T-helper 17 cell (primary cell): ENCODE results near the gene ASB12. TPM values are rescaled to one million over a fixed set of nuclear protein-coding genes. Genes with fewer than 3 reads are reported as not detected.
"Not testable (repeated sequence)": the region's sequence is repeated elsewhere in the genome, so short reads cannot be mapped to it uniquely, and the experiment has no call there.

ENCODE experiments used
- ATAC-seq: fragments of 150-1000 bp; cut with Tn5 transposase; 2 replicates; pipeline ENCODE4 v1.10.0; 2021; ENCODE audit warnings: mild to moderate bottlenecking, moderate library complexity
- DNase-seq, 3 donors: peaks; one replicate each; pipeline versions ENCODE4 v3.0.0 to v3.0.0-alpha.2; 2020 to 2021
- H3K9me3 ChIP-seq: one replicate; pipeline ENCODE4 v1.7.0; 2013; ENCODE audit warnings: low read length, mild to moderate bottlenecking; ENCODE audit not compliant: control insufficient read depth, poor library complexity, severe bottlenecking
- H3K27ac Mint-ChIP-seq: one replicate; pipeline ENCODE4 v1.8.0; 2022; ENCODE audit warnings: mild to moderate bottlenecking, moderate library complexity, mixed read lengths
- H3K27me3 Mint-ChIP-seq: one replicate; pipeline ENCODE4 v1.8.0; 2022; ENCODE audit warnings: mixed read lengths
- H3K36me3 Mint-ChIP-seq: one replicate; pipeline ENCODE4 v1.8.0; 2022; ENCODE audit warnings: low read depth, mixed read lengths
- H3K4me1 Mint-ChIP-seq: one replicate; pipeline ENCODE4 v1.8.0; 2022; ENCODE audit warnings: mild to moderate bottlenecking, mixed read lengths
- H3K4me3 Mint-ChIP-seq: one replicate; pipeline ENCODE4 v1.8.0; 2022; ENCODE audit warnings: mild to moderate bottlenecking, moderate library complexity, mixed read lengths
- total RNA-seq, 4 donors: library from RNA in 2 of 4; stranded (reverse) in 2 of 4; gene quantifications; one replicate each; pipeline ENCODE4 v1.2.3 and lab custom pipeline; 2022 to 2026

The ASB12 gene
- total RNA-seq (under 1 TPM in 1 of 2 donors, not detected in 1; 0.22 TPM), total RNA-seq (lab: John Stamatoyannopoulos, UW) (0 to 0.08 reads per million in 2 donors)

DNA sequence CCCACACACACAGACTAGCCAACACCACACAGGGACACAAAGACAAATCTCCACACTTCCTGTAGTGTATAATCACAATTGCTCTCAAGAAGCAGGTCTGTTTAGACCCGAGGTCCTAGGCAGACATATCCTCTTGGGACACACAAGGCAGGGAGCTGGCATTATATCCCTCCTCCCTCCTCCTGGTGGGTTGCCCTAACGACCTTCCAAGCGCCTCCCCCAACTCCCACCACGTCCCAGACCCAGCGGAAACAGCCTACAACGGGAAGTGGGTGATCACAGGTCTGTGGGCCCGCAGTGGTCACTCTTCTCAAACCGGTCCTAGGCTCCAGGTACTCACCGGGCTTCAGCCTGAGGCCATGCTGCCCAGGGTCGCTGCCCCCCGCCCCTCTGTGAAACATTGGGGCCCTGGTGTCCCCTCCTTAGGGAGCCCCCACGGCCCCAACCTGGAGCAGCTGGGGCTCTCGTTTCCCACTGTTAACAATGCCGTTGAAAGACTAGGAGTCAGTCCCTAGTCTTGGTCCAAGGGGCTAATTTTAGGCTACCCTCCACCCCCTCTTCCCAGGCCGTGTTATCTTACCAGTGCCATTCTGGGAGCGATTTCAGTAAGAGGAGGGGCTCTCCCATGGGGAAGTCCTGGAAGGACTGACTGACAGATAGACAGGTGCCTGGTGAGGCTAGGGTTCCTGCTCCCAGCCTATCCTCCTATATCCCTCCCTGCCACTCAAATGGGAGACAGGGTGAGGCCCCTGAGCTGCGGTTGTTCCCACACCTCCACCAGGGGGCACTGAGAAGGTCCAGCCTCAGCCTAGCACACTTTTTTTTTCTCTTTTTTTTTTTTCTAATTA lies at the start of gene ASB12:
ASB12 (minus strand) TSS at position 485 of the 848 bp plus-strand sequence. CDS start 4,957 bp downstream, outside the sequence.
- no peak within 1 kb of the TSS for H3K4me3 Mint-ChIP-seq
- H3K9me3 ChIP-seq = no peaks in the 10 kb centered on the region
- no peaks in the 10 kb centered on the region for H3K4me1 Mint-ChIP-seq
- ATAC-seq (no peak), DNase-seq (no peak)
- H3K36me3 Mint-ChIP-seq = no peaks in the 10 kb centered on the region
- H3K27me3 Mint-ChIP-seq = no peaks in the 10 kb centered on the region
- H3K27ac Mint-ChIP-seq = no peak within 1 kb of the TSS

- Mint-ChIP-seq H3K27me3 (no peaks in the 10 kb centered on the region), H3K27ac (no peak overlapping the region), H3K4me3 (no peak overlapping the region), H3K36me3 (peaks cover 6% of the 10 kb centered on the region), H3K4me1 (no peaks in the 10 kb centered on the region)
- ATAC-seq = no peak
- no peak for DNase-seq
- H3K9me3 ChIP-seq = no peaks in the 10 kb centered on the region
These were observed 34.9 kb upstream of the ASB12 start for GRCh38 chrX:64265265-64265664.

GRCh38 chrX:64229154-64229553 lies 1.3 kb downstream of the ASB12 start:
- ATAC-seq = no peak
- Mint-ChIP-seq H3K27me3 (no peaks in the 10 kb centered on the region), H3K4me1 (no peaks in the 10 kb centered on the region), H3K36me3 (no peaks in the 10 kb centered on the region), H3K27ac (no peak overlapping the region), H3K4me3 (no peak overlapping the region)
- DNase-seq = no peak
- no peaks in the 10 kb centered on the region for H3K9me3 ChIP-seq

GRCh38 chrX:64218023-64218422 lies 12.4 kb downstream of the ASB12 start:
- no peak overlapping the region for H3K27ac Mint-ChIP-seq
- no peaks in the 10 kb centered on the region for H3K9me3 ChIP-seq
- H3K27me3 Mint-ChIP-seq = no peaks in the 10 kb centered on the region
- no peaks in the 10 kb centered on the region for H3K36me3 Mint-ChIP-seq
- DNase-seq (no peak), ATAC-seq (no peak)
- H3K4me1 Mint-ChIP-seq = no peaks in the 10 kb centered on the region
- H3K4me3 Mint-ChIP-seq = no peak overlapping the region

- H3K9me3 ChIP-seq, H3K27me3 Mint-ChIP-seq, DNase-seq, H3K4me1 Mint-ChIP-seq, H3K36me3 Mint-ChIP-seq, H3K4me3 Mint-ChIP-seq, ATAC-seq, H3K27ac Mint-ChIP-seq: not testable (repeated sequence)
These were observed 16.4 kb downstream of the ASB12 start for GRCh38 chrX:64213989-64214388.

DNA sequence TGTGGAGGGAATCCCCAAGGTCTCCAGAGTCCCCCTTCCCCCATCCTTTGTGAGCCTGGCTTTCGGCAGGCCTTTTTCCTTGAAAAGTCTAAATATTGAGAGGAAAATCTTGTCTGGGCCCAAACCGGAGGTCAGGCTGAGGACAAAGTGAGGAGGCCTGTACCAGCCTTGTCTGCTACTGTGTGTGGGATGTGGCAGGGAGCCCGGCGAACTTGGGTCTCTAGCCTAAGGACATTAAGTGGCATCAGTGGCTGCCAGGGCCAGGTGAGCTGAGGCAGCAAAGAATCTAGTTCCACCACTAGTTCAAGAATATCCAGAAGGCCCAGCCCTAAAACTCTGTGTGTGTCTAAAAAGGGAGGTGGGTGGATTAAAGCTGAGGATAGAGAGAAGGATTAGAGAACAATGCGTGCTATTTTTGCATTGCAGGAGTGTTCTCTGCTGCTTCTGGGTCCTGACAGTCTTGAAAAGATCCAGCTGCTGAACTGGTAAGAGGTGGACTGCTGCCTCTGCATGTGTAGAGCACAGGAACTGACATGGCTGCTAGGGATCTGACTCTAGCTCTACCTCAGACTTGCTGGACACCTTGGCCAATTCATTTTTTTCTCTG lies 23.7 kb downstream of the ASB12 start:
- H3K36me3 Mint-ChIP-seq = no peaks in the 10 kb centered on the region
- H3K4me3 Mint-ChIP-seq = peak overlapping the region; percentile 94
- peaks cover 15% of the 10 kb centered on the region for H3K4me1 Mint-ChIP-seq
- peak overlapping the region; percentile 84 for H3K27ac Mint-ChIP-seq
- no peak for DNase-seq
- no peaks in the 10 kb centered on the region for H3K27me3 Mint-ChIP-seq
- ATAC-seq = no peak
- no peaks in the 10 kb centered on the region for H3K9me3 ChIP-seq

DNA sequence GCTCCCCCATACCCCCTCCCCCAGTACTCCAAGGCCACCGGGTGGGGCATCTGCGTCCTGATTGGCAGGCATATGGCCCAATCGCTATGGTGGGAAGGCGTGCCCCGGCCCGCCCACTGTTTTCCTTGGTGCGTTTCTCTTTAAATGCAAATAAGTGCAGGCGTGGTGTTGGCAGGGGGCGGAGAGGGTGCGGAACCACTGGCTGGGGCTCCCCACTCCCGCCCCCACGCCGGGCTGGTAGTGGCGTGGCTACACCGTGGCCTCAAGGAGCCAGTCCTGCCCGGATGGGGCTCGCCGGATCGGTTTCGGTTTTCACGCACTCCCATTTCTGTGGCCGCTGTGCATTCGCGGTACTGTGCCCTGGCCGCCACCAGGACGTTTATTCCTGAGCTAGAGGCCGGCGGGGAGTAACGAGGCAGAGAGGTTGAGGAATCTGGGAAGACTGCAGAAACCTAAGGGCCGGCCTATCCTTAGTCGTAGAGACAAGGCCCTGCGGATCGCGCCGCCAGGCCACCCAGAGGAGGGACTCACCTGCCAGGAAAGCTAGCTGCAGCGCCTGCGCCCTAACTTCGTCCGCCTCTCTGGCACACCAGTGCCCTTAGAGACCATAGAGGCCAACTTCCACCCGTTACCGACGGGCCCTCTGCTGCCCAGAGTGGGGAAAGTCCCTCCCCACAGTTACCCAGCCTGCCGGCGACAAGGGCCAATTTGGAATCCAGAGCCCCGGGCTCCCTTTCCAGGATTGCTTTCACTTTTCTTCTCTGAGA lies 24.5 kb downstream of the ASB12 start:
- Mint-ChIP-seq H3K27me3 (no peaks in the 10 kb centered on the region), H3K27ac (peak overlapping the region; percentile 84), H3K36me3 (no peaks in the 10 kb centered on the region), H3K4me1 (peaks cover 15% of the 10 kb centered on the region), H3K4me3 (peak overlapping the region; percentile 94)
- ATAC-seq (peak; percentile 90), DNase-seq (peak; percentile 67 to 79 (median 76))
- H3K9me3 ChIP-seq = no peaks in the 10 kb centered on the region

DNA sequence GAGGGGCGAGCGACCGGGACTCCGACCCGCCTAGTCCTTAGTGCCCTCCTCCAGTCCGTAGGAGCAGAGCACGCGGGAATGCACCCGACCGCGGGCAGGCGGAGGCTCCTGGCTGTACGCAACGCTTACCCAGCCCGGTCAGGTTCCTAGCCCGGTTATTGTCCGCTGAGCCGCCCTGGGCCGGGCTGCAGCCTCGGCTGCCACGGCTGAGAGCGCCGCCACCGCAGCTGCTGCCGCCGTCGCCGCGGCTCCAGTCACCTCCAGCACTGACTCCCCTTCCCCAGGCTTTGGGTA lies 25.0 kb downstream of the ASB12 start, which contains the start of gene AMER1:
AMER1 (minus strand) TSS at position 268 of the 294 bp plus-strand sequence. CDS start 12,422 bp downstream, outside the sequence.
- H3K4me1 Mint-ChIP-seq = peaks cover 15% of the 10 kb centered on the region
- H3K9me3 ChIP-seq = no peaks in the 10 kb centered on the region
- ATAC-seq (peak; percentile 43), DNase-seq (no peak)
- peak within 1 kb of the TSS; percentile 84 for H3K27ac Mint-ChIP-seq
- no peaks in the 10 kb centered on the region for H3K27me3 Mint-ChIP-seq
- H3K4me3 Mint-ChIP-seq = peak within 1 kb of the TSS; percentile 94
- no peaks in the 10 kb centered on the region for H3K36me3 Mint-ChIP-seq

DNA sequence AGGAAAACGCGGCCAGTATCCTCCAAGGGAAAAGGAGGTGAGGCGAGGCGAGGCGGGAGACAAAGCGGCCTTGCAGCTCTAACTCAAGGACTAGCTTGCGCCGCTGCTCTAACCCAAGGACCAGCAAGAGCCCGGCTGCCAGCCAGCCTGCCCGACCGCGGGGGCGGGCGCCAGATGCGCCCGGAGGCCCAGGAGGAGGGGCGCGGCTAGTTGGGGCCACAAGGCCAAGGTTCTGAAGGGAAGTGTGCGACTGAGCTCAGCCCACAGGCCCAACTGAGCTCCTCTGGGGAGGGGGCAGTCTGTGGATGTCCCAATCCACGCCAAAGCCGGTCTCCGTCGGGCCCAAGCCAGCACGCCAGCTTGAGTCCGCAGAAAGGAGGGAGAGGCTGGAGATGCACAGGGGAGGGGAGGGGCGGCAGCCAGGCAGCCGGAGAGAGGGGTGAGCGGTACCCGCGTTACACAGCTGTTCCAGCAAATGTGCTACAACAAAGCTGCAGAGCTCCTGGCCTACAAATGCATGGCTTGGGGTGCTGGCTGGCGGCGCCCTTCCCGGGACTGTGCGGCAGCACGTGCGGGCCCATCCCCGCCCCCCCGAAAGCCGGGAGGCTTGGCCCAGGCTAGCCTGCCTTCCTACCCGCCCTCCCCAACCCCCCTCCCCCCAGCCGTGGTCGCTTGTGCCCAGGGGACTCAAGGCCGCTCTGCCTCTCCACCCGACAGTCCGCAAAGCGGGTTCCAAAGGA lies 25.5 kb downstream of the ASB12 start:
- peak overlapping the region; percentile 94 for H3K4me3 Mint-ChIP-seq
- H3K27ac Mint-ChIP-seq = no peak overlapping the region
- no peaks in the 10 kb centered on the region for H3K27me3 Mint-ChIP-seq
- no peaks in the 10 kb centered on the region for H3K36me3 Mint-ChIP-seq
- no peaks in the 10 kb centered on the region for H3K9me3 ChIP-seq
- H3K4me1 Mint-ChIP-seq = peaks cover 15% of the 10 kb centered on the region
- DNase-seq = peak in 1 of 3 donors; percentile 11
- ATAC-seq = no peak

GRCh38 chrX:64204252-64204651 lies 26.2 kb downstream of the ASB12 start:
- Mint-ChIP-seq H3K36me3 (no peaks in the 10 kb centered on the region), H3K4me3 (peak overlapping the region; percentile 94), H3K4me1 (peaks cover 17% of the 10 kb centered on the region), H3K27me3 (no peaks in the 10 kb centered on the region), H3K27ac (no peak overlapping the region)
- ATAC-seq (no peak), DNase-seq (no peak)
- no peaks in the 10 kb centered on the region for H3K9me3 ChIP-seq

DNA sequence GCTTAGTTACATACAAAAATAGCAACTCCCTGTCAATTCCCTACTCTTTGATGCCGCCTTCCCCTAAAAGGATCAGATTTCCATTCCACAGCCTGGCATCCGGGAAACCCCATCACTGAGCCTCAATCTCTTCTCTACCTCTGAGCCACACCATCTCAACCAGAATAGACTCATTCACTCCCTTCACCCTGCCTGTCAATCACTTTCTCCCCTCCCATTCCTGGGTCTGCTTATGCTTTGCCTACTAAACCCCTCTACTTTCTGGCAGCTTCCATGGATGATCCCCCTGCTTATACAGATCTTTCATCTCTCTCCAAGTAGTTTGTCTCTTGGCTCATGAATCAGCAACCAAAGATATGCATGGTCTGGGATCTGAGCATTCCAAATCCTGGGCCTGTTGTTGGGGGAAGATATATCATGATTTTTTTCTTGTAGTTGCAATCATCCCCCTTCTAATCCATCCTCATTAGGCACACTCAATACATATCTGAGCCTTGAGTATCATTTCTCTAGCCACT lies 27.5 kb downstream of the ASB12 start:
- no peak for ATAC-seq
- no peak for DNase-seq
- Mint-ChIP-seq H3K36me3 (no peaks in the 10 kb centered on the region), H3K4me3 (no peak overlapping the region), H3K27ac (peak overlapping the region; percentile 47), H3K27me3 (no peaks in the 10 kb centered on the region), H3K4me1 (peaks cover 19% of the 10 kb centered on the region)
- H3K9me3 ChIP-seq = no peaks in the 10 kb centered on the region

DNA sequence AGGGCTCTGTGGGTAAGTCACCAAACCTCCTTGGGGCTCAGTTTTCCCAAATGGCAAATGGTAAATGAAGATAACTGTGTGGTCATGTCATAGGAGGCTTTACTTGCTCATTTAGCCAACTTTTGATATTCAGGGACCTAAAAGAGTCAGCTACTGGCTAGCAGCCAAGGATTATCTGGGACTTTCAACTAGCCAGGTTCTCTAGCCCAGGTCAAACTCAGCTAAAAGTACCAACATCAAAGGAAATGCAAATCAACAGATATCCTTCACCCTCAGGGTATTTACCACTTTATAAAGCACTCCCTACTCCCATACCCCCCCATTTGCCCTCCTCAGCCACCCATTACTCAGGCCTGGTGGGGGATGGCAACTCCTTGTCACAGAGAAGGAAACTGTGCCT lies 32.4 kb downstream of the ASB12 start:
- no peak for DNase-seq
- Mint-ChIP-seq H3K4me1 (peaks cover 10% of the 10 kb centered on the region), H3K27me3 (no peaks in the 10 kb centered on the region), H3K4me3 (no peak overlapping the region), H3K36me3 (no peaks in the 10 kb centered on the region), H3K27ac (no peak overlapping the region)
- no peaks in the 10 kb centered on the region for H3K9me3 ChIP-seq
- ATAC-seq = no peak
